Prostate gland (tissue), 2 donors: ENCODE results near the gene ZDBF2. TPM values are rescaled to one million over a fixed set of nuclear protein-coding genes. Genes with fewer than 3 reads are reported as not detected.

Source experiments
- DNase-seq: peaks from one replicate; pipeline ENCODE4 v3.0.0-alpha.2; 2019; ENCODE audit warnings: low spot score
- H3K27ac ChIP-seq, 2 donors: fragments of 200-600 bp; sonication (generic); 2 replicates each; pipeline ENCODE4 v1.5.1; 2017 to 2019
- H3K27me3 ChIP-seq: fragments of 200-600 bp; sonication (generic); replicated peaks from 2 replicates; pipeline ENCODE4 v1.5.1; 2019; ENCODE audit not compliant: insufficient read depth
- H3K36me3 ChIP-seq, 2 donors: fragments of 200-600 bp; sonication (generic); 1 replicate in 1 of 2; 2 replicates in 1 of 2; pipeline versions ENCODE4 v1.5.1 to v1.8.1; 2017 to 2019
- H3K4me1 ChIP-seq: fragments of 200-600 bp; sonication (generic); replicated peaks from 2 replicates; pipeline ENCODE4 v1.5.1; 2019
- H3K4me3 ChIP-seq, 2 donors: fragments of 200-600 bp; sonication (generic); 2 replicates each; pipeline ENCODE4 v1.5.1; 2017 to 2019
- H3K9me3 ChIP-seq: fragments of 200-600 bp; sonication (generic); 2 replicates; pipeline ENCODE4 v1.5.1; 2017
- POLR2A ChIP-seq: fragments of 450-650 bp; IDR thresholded peaks from one replicate; pipeline ENCODE4 v1.6.1; 2016; ENCODE audit warnings: antibody characterized with exemption, mild to moderate bottlenecking
- POLR2AphosphoS5 ChIP-seq: sonication (generic); formaldehyde crosslinking; IDR thresholded peaks from one replicate; pipeline ENCODE4 v1.6.1; 2017; ENCODE audit warnings: antibody characterized with exemption
- WGBS: methylation state at CpG from one replicate; pipeline ENCODE4 v1.1.5; 2018; 5-methylcytosine and 5-hydroxymethylcytosine counted together
- intact Hi-C: fragments of 100-400 bp; cut with DNase I; formaldehyde crosslinking; loops from one replicate; pipeline ENCODE4 v1.14.2; 2022
- total RNA-seq, 2 donors: library from RNA; depleted of rRNA; stranded (reverse); fragments of >200 nt; gene quantifications; one replicate each; pipeline ENCODE4 v1.1.0, GENCODE V29; 2016
- TF ChIP-seq, protein P1 (sequence below), 4 experiments: fragments of 200-600 bp in 2 of 4; fragments of 450-650 bp in 2 of 4; sonication (generic) in 2 of 4; IDR thresholded peaks; 1 replicate in 3 of 4; 2 replicates in 1 of 4; pipeline ENCODE4 v1.5.1; 2016 to 2019; ENCODE audit warnings: antibody characterized with exemption in 4 of 4, mild to moderate bottlenecking in 2 of 4, moderate library complexity in 2 of 4

The ZDBF2 gene
- total RNA-seq, 2 donors from 2014 or later, result 8.1 to 10.5 TPM

DNA sequence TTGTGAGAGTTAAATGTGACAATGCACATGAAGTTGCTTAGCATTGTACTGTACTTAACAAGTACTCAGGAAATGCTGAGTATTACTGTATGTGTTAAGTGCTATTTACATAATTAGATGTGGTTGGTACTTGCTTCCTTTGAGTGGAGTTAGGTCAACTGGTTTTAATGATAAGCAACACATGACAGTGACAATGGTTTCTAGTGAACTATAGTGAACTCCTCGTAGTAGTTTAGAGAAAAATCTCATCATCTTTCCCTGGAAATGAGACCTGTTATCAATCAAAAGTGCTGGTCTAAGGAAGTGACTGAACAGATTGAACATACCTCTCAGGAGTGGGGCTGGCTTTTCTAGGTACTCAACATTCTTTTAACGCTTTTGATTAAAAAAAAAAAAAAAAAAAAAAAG, 29.2 kb upstream of the ZDBF2 start:
- Histone ChIP-seq H3K9me3 (no peaks in the 10 kb centered on the region), H3K27ac (no peak overlapping the region), H3K4me1 (no peaks in the 10 kb centered on the region), H3K36me3 (no peaks in the 10 kb centered on the region), H3K4me3 (no peak overlapping the region), H3K27me3 (no peaks in the 10 kb centered on the region)
- WGBS, result 72% methylated on average over 2 of the region's 2 CpGs
- TF ChIP-seq, protein P1, sequence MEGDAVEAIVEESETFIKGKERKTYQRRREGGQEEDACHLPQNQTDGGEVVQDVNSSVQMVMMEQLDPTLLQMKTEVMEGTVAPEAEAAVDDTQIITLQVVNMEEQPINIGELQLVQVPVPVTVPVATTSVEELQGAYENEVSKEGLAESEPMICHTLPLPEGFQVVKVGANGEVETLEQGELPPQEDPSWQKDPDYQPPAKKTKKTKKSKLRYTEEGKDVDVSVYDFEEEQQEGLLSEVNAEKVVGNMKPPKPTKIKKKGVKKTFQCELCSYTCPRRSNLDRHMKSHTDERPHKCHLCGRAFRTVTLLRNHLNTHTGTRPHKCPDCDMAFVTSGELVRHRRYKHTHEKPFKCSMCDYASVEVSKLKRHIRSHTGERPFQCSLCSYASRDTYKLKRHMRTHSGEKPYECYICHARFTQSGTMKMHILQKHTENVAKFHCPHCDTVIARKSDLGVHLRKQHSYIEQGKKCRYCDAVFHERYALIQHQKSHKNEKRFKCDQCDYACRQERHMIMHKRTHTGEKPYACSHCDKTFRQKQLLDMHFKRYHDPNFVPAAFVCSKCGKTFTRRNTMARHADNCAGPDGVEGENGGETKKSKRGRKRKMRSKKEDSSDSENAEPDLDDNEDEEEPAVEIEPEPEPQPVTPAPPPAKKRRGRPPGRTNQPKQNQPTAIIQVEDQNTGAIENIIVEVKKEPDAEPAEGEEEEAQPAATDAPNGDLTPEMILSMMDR (IDR thresholded peaks at IDR 0.05), result no peak
- TF ChIP-seq POLR2AphosphoS5, result no peak
- no peak for TF ChIP-seq POLR2A
- no peak for DNase-seq
- intact Hi-C loops, result no loop called here

GRCh38 chr2:206250041-206250897, 24.2 kb upstream of the ZDBF2 start:
- no peaks in the 10 kb centered on the region for H3K36me3 ChIP-seq
- H3K27me3 ChIP-seq, result peaks cover 3% of the 10 kb centered on the region
- TF ChIP-seq POLR2A (no peak), POLR2AphosphoS5 (no peak)
- TF ChIP-seq, protein P1 (IDR thresholded peaks at IDR 0.05), result no peak
- H3K4me1 ChIP-seq, result no peaks in the 10 kb centered on the region
- DNase-seq, result no peak
- intact Hi-C loops, result no loop called here
- H3K4me3 ChIP-seq, result no peak overlapping the region
- H3K9me3 ChIP-seq, result no peaks in the 10 kb centered on the region
- 52% methylated on average over 45 of the region's 45 CpGs for WGBS
- no peak overlapping the region for H3K27ac ChIP-seq

DNA sequence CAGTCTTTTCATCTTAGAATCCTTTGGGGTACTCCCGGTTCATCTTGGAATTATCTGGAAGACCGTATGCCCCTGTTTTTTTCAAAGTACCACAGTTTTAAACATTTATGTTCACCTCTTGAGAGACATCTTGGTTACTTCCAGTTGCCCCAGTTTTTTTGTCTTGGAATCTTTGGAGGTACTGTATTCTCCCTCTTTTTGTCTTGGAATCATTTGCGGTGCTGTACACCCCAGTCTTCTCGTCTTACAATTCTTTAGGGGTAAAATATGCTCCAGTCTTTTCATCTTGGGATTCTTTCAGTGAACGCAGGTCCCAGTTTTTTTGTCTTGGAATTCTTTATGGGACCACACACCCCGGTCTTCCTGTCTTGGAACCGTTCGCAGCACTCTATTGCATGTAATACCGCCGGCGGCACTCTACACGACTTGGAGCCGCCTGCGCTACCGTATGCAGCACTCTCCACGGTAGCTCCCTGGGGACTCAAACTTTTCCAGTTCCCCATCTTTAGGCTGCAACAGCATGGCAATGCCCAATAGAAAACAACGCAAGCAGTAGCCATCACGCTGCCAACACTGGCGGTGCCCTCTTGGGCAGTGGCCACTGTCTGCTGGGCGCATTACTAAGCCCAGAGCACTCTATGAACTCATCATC, 21.2 kb upstream of the ZDBF2 start:
- 41% methylated on average over 20 of the region's 20 CpGs for WGBS
- intact Hi-C loops, result no loop called here
- H3K27ac ChIP-seq, result no peak overlapping the region
- no peak overlapping the region for H3K4me3 ChIP-seq
- H3K9me3 ChIP-seq, result no peaks in the 10 kb centered on the region
- TF ChIP-seq POLR2A (no peak), POLR2AphosphoS5 (no peak)
- TF ChIP-seq, protein P1 (IDR thresholded peaks at IDR 0.05), result no peak
- no peak for DNase-seq
- peaks cover 3% of the 10 kb centered on the region for H3K27me3 ChIP-seq
- no peaks in the 10 kb centered on the region for H3K36me3 ChIP-seq
- H3K4me1 ChIP-seq, result no peaks in the 10 kb centered on the region

DNA sequence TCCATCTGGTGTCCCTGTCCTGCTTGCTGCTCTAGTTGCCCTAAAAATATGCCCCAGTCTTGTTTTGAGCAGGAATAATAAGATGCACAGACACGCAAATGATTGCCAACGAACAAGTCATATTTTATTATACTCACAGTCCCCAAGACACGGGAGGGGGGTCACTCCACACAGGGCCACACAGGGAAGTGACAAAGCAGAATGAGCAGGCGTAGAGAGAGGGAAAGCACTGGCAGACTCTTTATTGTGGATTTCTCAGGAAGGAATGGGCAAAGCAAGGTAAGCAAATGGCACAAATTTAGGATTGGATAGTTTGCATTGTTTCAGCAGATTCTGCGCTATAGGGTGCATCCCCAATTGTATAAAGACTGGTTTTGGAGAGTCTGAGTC, 20.7 kb upstream of the ZDBF2 start:
- Histone ChIP-seq H3K27ac (no peak overlapping the region), H3K36me3 (no peaks in the 10 kb centered on the region), H3K27me3 (peaks cover 3% of the 10 kb centered on the region), H3K4me3 (no peak overlapping the region), H3K4me1 (no peaks in the 10 kb centered on the region), H3K9me3 (no peaks in the 10 kb centered on the region)
- TF ChIP-seq, protein P1 (IDR thresholded peaks at IDR 0.05), result no peak
- no peak for TF ChIP-seq POLR2A
- no peak for TF ChIP-seq POLR2AphosphoS5
- no peak for DNase-seq
- 45% methylated on average over 5 of the region's 5 CpGs for WGBS
- intact Hi-C loops, result no loop called here
